Coronary artery (tissue), 2 donors: ENCODE results near the gene ATXN1L.

Experiments
- DNase-seq: peaks from one replicate; pipeline ENCODE4 v3.0.0-alpha.2; 2017; ENCODE audit warnings: low spot score
- H3K27ac ChIP-seq, 2 donors: fragments of 200-600 bp; sonication (generic); one replicate each; pipeline ENCODE4 v1.5.1; 2016 to 2019
- H3K4me3 ChIP-seq: fragments of 200-600 bp; sonication (generic); 2 replicates; pipeline ENCODE4 v1.5.1; 2016; ENCODE audit warnings: mild to moderate bottlenecking, moderate library complexity
- CTCF ChIP-seq: fragments of 200-600 bp; sonication (generic); IDR thresholded peaks from one replicate; pipeline ENCODE4 v1.5.1; 2019; ENCODE audit warnings: antibody characterized with exemption

The ATXN1L gene

GRCh38 chr16:71843572-71843971 lies 2.2 kb upstream of the ATXN1L start:
- no peak overlapping the region for H3K4me3 ChIP-seq
- no peak overlapping the region for H3K27ac ChIP-seq

GRCh38 chr16:71846431-71846830 lies 655 bp downstream of the ATXN1L start:
- TF ChIP-seq CTCF = no peak
- H3K27ac ChIP-seq = peak overlapping the region; percentile 85 to 91
- peak overlapping the region; percentile 100 for H3K4me3 ChIP-seq
- DNase-seq = no peak

More at GRCh38 chr16:71843572-71843971, 2.2 kb upstream of the ATXN1L start:
- DNase-seq = no peak
- no peak for TF ChIP-seq CTCF

GRCh38 chr16:71847096-71847495 lies 1.3 kb downstream of the ATXN1L start:
- Histone ChIP-seq H3K4me3 (peak overlapping the region; percentile 100), H3K27ac (no peak overlapping the region)
- TF ChIP-seq CTCF = no peak
- DNase-seq = no peak

GRCh38 chr16:71848622-71849021 lies 2.8 kb downstream of the ATXN1L start:
- Histone ChIP-seq H3K4me3 (no peak overlapping the region), H3K27ac (no peak overlapping the region)
- TF ChIP-seq CTCF = no peak
- DNase-seq = no peak

- TF ChIP-seq CTCF = no peak
- no peak for DNase-seq
- Histone ChIP-seq H3K4me3 (no peak overlapping the region), H3K27ac (no peak overlapping the region)
Measured at GRCh38 chr16:71851746-71852145, 6.0 kb downstream of the ATXN1L start.

GRCh38 chr16:71852158-71852557 lies 6.4 kb downstream of the ATXN1L start:
- H3K4me3 ChIP-seq = no peak overlapping the region
- no peak for DNase-seq
- TF ChIP-seq CTCF = no peak
- no peak overlapping the region for H3K27ac ChIP-seq

GRCh38 chr16:71852561-71852960 lies 6.8 kb downstream of the ATXN1L start:
- no peak for TF ChIP-seq CTCF
- H3K4me3 ChIP-seq = no peak overlapping the region
- H3K27ac ChIP-seq = no peak overlapping the region
- DNase-seq = no peak
